Breast epithelium (tissue), 3 donors: ENCODE measurements around the gene TSHZ1.

Experiments
- CTCF ChIP-seq, 3 donors: fragments of 450-650 bp; IDR thresholded peaks; one replicate each; pipeline ENCODE4 v1.5.1; 2016 to 2017; ENCODE audit warnings: antibody characterized with exemption in 3 of 3, mild to moderate bottlenecking in 3 of 3, moderate library complexity in 3 of 3
- POLR2A ChIP-seq: fragments of 450-650 bp; IDR thresholded peaks from one replicate; pipeline ENCODE4 v1.6.1; 2016; ENCODE audit warnings: antibody characterized with exemption, mild to moderate bottlenecking, moderate library complexity

- no peak for TF ChIP-seq POLR2A
- TF ChIP-seq CTCF (IDR thresholded peaks at IDR 0.05) = no peak
Observed at GRCh38 chr18:75253043-75253442, 42.4 kb downstream of the TSHZ1 start.
